Measurements from ENCODE around the gene TRIM33. TPM values are rescaled to one million over a fixed set of nuclear protein-coding genes. Genes with fewer than 3 reads are reported as not detected.
A peak's percentile ranks its signal among the peaks of the same experiment; 100 is the strongest.

Gene TRIM33
- total RNA-seq, 2 experiments from 2014 or later: 26.9 to 27.9 TPM

- Mint-ChIP-seq H3K4me3 (no peak overlapping the region), H3K27me3 (peaks cover 1% of the 10 kb centered on the region), H3K4me1 (ENCODE audit: low read depth) (no peaks in the 10 kb centered on the region), H3K9me3 (no peaks in the 10 kb centered on the region), H3K27ac (no peak overlapping the region), H3K36me3 (no peaks in the 10 kb centered on the region)
- ChIA-PET CTCF (interaction anchor here (0.6 kb wide), 1 partner anchor 51 kb away, joined by 6 read pairs; no protein-coding TSS in a partner anchor), POLR2A (no interaction called here)
- no peak for DNase-seq
- intact Hi-C loops (cut with micrococcal nuclease): no loop called here
These were observed 29.3 kb upstream of the TRIM33 start for GRCh38 chr1:114540272-114540671.

- Mint-ChIP-seq H3K36me3 (no peaks in the 10 kb centered on the region), H3K4me3 (no peak overlapping the region), H3K4me1 (ENCODE audit: low read depth) (no peaks in the 10 kb centered on the region), H3K27ac (no peak overlapping the region), H3K27me3 (no peaks in the 10 kb centered on the region), H3K9me3 (no peaks in the 10 kb centered on the region)
- CTCF ChIA-PET: no interaction called here
- no peak for DNase-seq
- POLR2A ChIA-PET: no interaction called here
- intact Hi-C loops (cut with micrococcal nuclease): no loop called here
These were observed 25.0 kb upstream of the TRIM33 start for GRCh38 chr1:114536043-114536442.

GRCh38 chr1:114535401-114535800, 24.4 kb upstream of the TRIM33 start:
- Mint-ChIP-seq H3K9me3 (no peaks in the 10 kb centered on the region), H3K27ac (no peak overlapping the region), H3K27me3 (no peaks in the 10 kb centered on the region), H3K4me1 (ENCODE audit: low read depth) (no peaks in the 10 kb centered on the region), H3K36me3 (no peaks in the 10 kb centered on the region), H3K4me3 (no peak overlapping the region)
- ChIA-PET CTCF (no interaction called here), POLR2A (no interaction called here)
- intact Hi-C loops (cut with micrococcal nuclease): no loop called here
- DNase-seq: no peak

- Mint-ChIP-seq H3K9me3 (no peaks in the 10 kb centered on the region), H3K27ac (no peak overlapping the region), H3K36me3 (no peaks in the 10 kb centered on the region), H3K4me3 (no peak overlapping the region), H3K27me3 (no peaks in the 10 kb centered on the region), H3K4me1 (ENCODE audit: low read depth) (no peaks in the 10 kb centered on the region)
- intact Hi-C loops (cut with micrococcal nuclease): no loop called here
- DNase-seq: no peak
- ChIA-PET POLR2A (no interaction called here), CTCF (no interaction called here)
These were observed 20.1 kb upstream of the TRIM33 start for GRCh38 chr1:114531094-114531493.

GRCh38 chr1:114530224-114530623, 19.2 kb upstream of the TRIM33 start:
- Mint-ChIP-seq H3K4me1 (ENCODE audit: low read depth) (no peaks in the 10 kb centered on the region), H3K27me3 (no peaks in the 10 kb centered on the region), H3K9me3 (no peaks in the 10 kb centered on the region), H3K27ac (no peak overlapping the region), H3K4me3 (no peak overlapping the region), H3K36me3 (no peaks in the 10 kb centered on the region)
- DNase-seq: no peak
- POLR2A ChIA-PET: no interaction called here
- CTCF ChIA-PET: no interaction called here
- intact Hi-C loops (cut with micrococcal nuclease): no loop called here

- intact Hi-C loops (cut with micrococcal nuclease): no loop called here
- Mint-ChIP-seq H3K4me1 (ENCODE audit: low read depth) (no peaks in the 10 kb centered on the region), H3K36me3 (no peaks in the 10 kb centered on the region), H3K27me3 (peaks cover under 1% of the 10 kb centered on the region), H3K27ac (no peak overlapping the region), H3K9me3 (no peaks in the 10 kb centered on the region), H3K4me3 (no peak overlapping the region)
- ChIA-PET POLR2A (no interaction called here), CTCF (no interaction called here)
- no peak for DNase-seq
These were observed 13.9 kb upstream of the TRIM33 start for GRCh38 chr1:114524944-114525343.

- ChIA-PET POLR2A (no interaction called here), CTCF (no interaction called here)
- no peaks in the 10 kb centered on the region for H3K4me1 Mint-ChIP-seq (ENCODE audit: low read depth)
- H3K4me3 Mint-ChIP-seq: no peak overlapping the region
- no peaks in the 10 kb centered on the region for H3K36me3 Mint-ChIP-seq
- DNase-seq: no peak
- peaks cover 5% of the 10 kb centered on the region for H3K27me3 Mint-ChIP-seq
- intact Hi-C loops (cut with micrococcal nuclease): no loop called here
- H3K9me3 Mint-ChIP-seq: no peaks in the 10 kb centered on the region
- no peak overlapping the region for H3K27ac Mint-ChIP-seq
These were observed 11.2 kb upstream of the TRIM33 start for GRCh38 chr1:114522264-114522575.

- no peaks in the 10 kb centered on the region for H3K9me3 Mint-ChIP-seq
- peaks cover 5% of the 10 kb centered on the region for H3K27me3 Mint-ChIP-seq
- ChIA-PET CTCF (no interaction called here), POLR2A (no interaction called here)
- H3K4me1 Mint-ChIP-seq (ENCODE audit: low read depth): no peaks in the 10 kb centered on the region
- no peak overlapping the region for H3K4me3 Mint-ChIP-seq
- no peak overlapping the region for H3K27ac Mint-ChIP-seq
- H3K36me3 Mint-ChIP-seq: no peaks in the 10 kb centered on the region
- no peak for DNase-seq
- intact Hi-C loops (cut with micrococcal nuclease): no loop called here
These were observed 10.6 kb upstream of the TRIM33 start for GRCh38 chr1:114521396-114522263.

- no peaks in the 10 kb centered on the region for H3K36me3 Mint-ChIP-seq
- no peak overlapping the region for H3K4me3 Mint-ChIP-seq
- H3K27me3 Mint-ChIP-seq: peaks cover 5% of the 10 kb centered on the region
- H3K9me3 Mint-ChIP-seq: no peaks in the 10 kb centered on the region
- intact Hi-C loops (cut with micrococcal nuclease): loop anchor here (10.0 kb wide), 1 partner anchor 577 kb away; no protein-coding TSS in a partner anchor
- no peak overlapping the region for H3K27ac Mint-ChIP-seq
- peaks cover 6% of the 10 kb centered on the region for H3K4me1 Mint-ChIP-seq (ENCODE audit: low read depth)
- ChIA-PET CTCF (no interaction called here), POLR2A (no interaction called here)
- DNase-seq: no peak
These were observed 6.3 kb upstream of the TRIM33 start for GRCh38 chr1:114517348-114517747.

- CTCF ChIA-PET: interaction anchor here (1.1 to 1.2 kb wide), 2 partner anchors 126 to 212 kb away, joined by 3 read pairs; no protein-coding TSS in a partner anchor
- no peaks in the 10 kb centered on the region for H3K9me3 Mint-ChIP-seq
- peak overlapping the region; percentile 91 for H3K4me3 Mint-ChIP-seq
- peaks cover 28% of the 10 kb centered on the region for H3K4me1 Mint-ChIP-seq (ENCODE audit: low read depth)
- H3K27ac Mint-ChIP-seq: peak overlapping the region; percentile 70
- POLR2A ChIA-PET: interaction anchor here (0.7 to 0.9 kb wide), 2 partner anchors 582 to 1454 kb away, joined by 3 read pairs; no protein-coding TSS in a partner anchor
- DNase-seq: no peak
- no peaks in the 10 kb centered on the region for H3K36me3 Mint-ChIP-seq
- intact Hi-C loops (cut with micrococcal nuclease): loop anchor here (5.0 to 10.0 kb wide), 2 partner anchors 45 to 582 kb away; no protein-coding TSS in a partner anchor
- no peaks in the 10 kb centered on the region for H3K27me3 Mint-ChIP-seq
These were observed 1.7 kb upstream of the TRIM33 start for GRCh38 chr1:114512595-114513280.

- Mint-ChIP-seq H3K27ac (peak overlapping the region; percentile 9), H3K27me3 (no peaks in the 10 kb centered on the region), H3K4me1 (ENCODE audit: low read depth) (peaks cover 45% of the 10 kb centered on the region), H3K4me3 (peak overlapping the region; percentile 76), H3K36me3 (peaks cover 11% of the 10 kb centered on the region), H3K9me3 (no peaks in the 10 kb centered on the region)
- peak; percentile 52 for DNase-seq
- ChIA-PET POLR2A (interaction anchor here (1.2 to 2.2 kb wide), 4 partner anchors 42 to 205 kb away, joined by 3 to 6 read pairs (median 4); partner anchors contain the start of genes DENND2C and NRAS), CTCF (interaction anchor here (1.1 to 2.0 kb wide), 5 partner anchors 43 to 1434 kb away, joined by 3 to 10 read pairs (median 4); partner anchors contain the start of gene BCAS2)
- intact Hi-C loops (cut with micrococcal nuclease): loop anchor here (1.0 to 10.0 kb wide), 9 partner anchors 43 to 1120 kb away; partner anchors contain the start of genes BCAS2, CSDE1, MAGI3 and NRAS
These were observed 550 bp downstream of the TRIM33 start for GRCh38 chr1:114510274-114511031.
